Measurements from ENCODE around the gene RNF115.

RNF115 gene

DNA sequence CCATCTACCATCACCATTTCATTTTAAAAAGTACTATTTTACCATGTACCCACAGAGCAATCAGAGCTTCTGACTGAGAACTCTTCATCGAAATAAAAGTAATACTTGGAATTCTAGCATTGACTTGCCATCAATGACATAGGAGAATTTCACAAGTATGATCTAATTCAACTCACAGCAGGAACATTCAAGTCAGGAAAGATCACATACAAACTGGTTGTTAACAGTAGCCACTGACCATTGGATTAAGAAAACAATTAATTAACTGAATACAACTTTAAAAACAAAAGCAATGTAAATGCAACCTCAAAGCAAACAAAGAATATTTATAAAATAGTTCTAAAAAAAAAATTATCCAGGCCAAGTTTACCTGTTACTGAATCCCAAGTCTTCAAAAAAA lies 18.8 kb downstream of the RNF115 start:
- Histone ChIP-seq H2BK120ac (ENCODE audit: low read depth, low read length) (no peak overlapping the region), H3K9ac (ENCODE audit: low read depth, low read length, poor library complexity) (no peak overlapping the region), H3K4me2 (ENCODE audit: insufficient read depth, low read length, poor library complexity, severe bottlenecking) (no peak overlapping the region), H3K18ac (ENCODE audit: low read length) (no peak overlapping the region), H3K23ac (ENCODE audit: low read depth, low read length, poor library complexity) (no peak overlapping the region), H3K4me1 (ENCODE audit: control insufficient read depth in 2 of 2, insufficient read depth in 1 of 2, low read depth in 1 of 2, low read length in 2 of 2) (peaks cover 0 to 2% of the 10 kb centered on the region in 2 donors), H3K4me3 (ENCODE audit: low read length in 2 of 2) (no peak overlapping the region), H3K14ac (ENCODE audit: low read length) (no peak overlapping the region), H3K9me3 (replicated peaks in 1 of 2; ENCODE audit: control insufficient read depth in 2 of 2, insufficient read depth in 1 of 2, low read depth in 1 of 2, low read length in 2 of 2) (no peaks in the 10 kb centered on the region), H2AFZ (ENCODE audit: low read length) (no peak overlapping the region), H3K27ac (replicated peaks; ENCODE audit: low read length) (no peak overlapping the region), H2BK5ac (ENCODE audit: low read length) (no peak overlapping the region), H2BK12ac (ENCODE audit: low read length) (no peak overlapping the region), H2BK15ac (ENCODE audit: low read length) (no peak overlapping the region), H3K4ac (ENCODE audit: low read length) (no peak overlapping the region), H4K91ac (ENCODE audit: low read depth, low read length, poor library complexity) (no peak overlapping the region), H3K79me1 (ENCODE audit: low read depth, low read length) (no peaks in the 10 kb centered on the region), H3K36me3 (replicated peaks in 1 of 2; ENCODE audit: control insufficient read depth in 2 of 2, insufficient read depth in 2 of 2, low read length in 2 of 2) (no peaks in the 10 kb centered on the region), H4K8ac (ENCODE audit: low read depth, low read length) (no peak overlapping the region), H3K27me3 (ENCODE audit: control insufficient read depth in 3 of 3, insufficient read depth in 3 of 3, low read depth in 1 of 3, low read length in 3 of 3) (no peaks in the 10 kb centered on the region), H2AK5ac (ENCODE audit: low read depth, low read length) (no peak overlapping the region)
- WGBS, 2 donors (ENCODE audit: extremely low coverage in 2 of 2, insufficient read length in 2 of 2, insufficient replicate concordance in 1 of 2) = no CpG with 5 or more reads among the region's 1 CpG
- DNase-seq (ENCODE audit: low spot score) = no peak

DNA sequence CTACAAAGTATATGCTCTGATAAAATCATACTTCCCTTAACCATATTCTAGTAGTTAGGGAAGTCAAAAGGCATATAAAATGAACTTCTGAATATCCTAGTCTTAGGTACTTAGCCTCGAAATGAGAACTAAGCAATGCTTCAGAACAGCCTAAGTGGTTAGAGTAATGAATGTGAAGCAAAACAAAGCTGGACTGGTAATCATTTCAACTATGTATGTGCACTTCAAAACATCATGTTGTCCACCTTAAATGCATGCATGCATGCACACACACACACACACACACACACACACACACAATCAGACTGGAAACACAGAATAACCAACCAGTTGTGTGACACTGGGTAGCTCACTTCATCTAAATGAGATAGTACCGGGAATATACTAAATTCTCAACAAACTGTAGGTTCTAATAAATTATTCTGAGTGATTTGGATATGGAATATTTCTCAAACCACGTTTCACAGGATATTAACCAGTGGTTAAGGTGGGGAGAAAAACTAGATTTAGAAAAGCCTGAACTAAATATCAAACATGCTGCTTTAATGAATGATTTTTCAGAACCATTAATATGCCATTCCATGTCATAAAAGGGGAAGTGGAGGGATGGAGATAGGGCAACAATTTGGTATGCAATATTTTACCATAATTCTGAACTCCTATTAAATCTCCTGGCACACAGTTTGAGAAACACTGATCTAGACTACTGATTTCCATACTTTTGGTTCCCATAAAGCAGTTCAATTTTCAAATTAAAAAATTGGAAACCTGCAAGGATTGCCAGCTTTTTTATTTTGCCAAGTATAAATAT lies 19.5 kb downstream of the RNF115 start:
- Histone ChIP-seq H3K23ac (ENCODE audit: low read depth, low read length, poor library complexity) (no peak overlapping the region), H3K4me2 (ENCODE audit: insufficient read depth, low read length, poor library complexity, severe bottlenecking) (no peak overlapping the region), H3K4me3 (ENCODE audit: low read length in 2 of 2) (no peak overlapping the region), H4K8ac (ENCODE audit: low read depth, low read length) (no peak overlapping the region), H3K27me3 (ENCODE audit: control insufficient read depth in 3 of 3, insufficient read depth in 3 of 3, low read depth in 1 of 3, low read length in 3 of 3) (no peaks in the 10 kb centered on the region), H3K9me3 (replicated peaks in 1 of 2; ENCODE audit: control insufficient read depth in 2 of 2, insufficient read depth in 1 of 2, low read depth in 1 of 2, low read length in 2 of 2) (no peaks in the 10 kb centered on the region), H2BK5ac (ENCODE audit: low read length) (no peak overlapping the region), H4K91ac (ENCODE audit: low read depth, low read length, poor library complexity) (no peak overlapping the region), H3K14ac (ENCODE audit: low read length) (no peak overlapping the region), H3K4ac (ENCODE audit: low read length) (no peak overlapping the region), H3K27ac (replicated peaks; ENCODE audit: low read length) (no peak overlapping the region), H3K18ac (ENCODE audit: low read length) (no peak overlapping the region), H3K79me1 (ENCODE audit: low read depth, low read length) (peaks cover 2% of the 10 kb centered on the region), H2AFZ (ENCODE audit: low read length) (no peak overlapping the region), H3K9ac (ENCODE audit: low read depth, low read length, poor library complexity) (no peak overlapping the region), H2BK12ac (ENCODE audit: low read length) (no peak overlapping the region), H3K4me1 (ENCODE audit: control insufficient read depth in 2 of 2, insufficient read depth in 1 of 2, low read depth in 1 of 2, low read length in 2 of 2) (peaks cover 0 to 2% of the 10 kb centered on the region in 2 donors), H2AK5ac (ENCODE audit: low read depth, low read length) (no peak overlapping the region), H3K36me3 (replicated peaks in 1 of 2; ENCODE audit: control insufficient read depth in 2 of 2, insufficient read depth in 2 of 2, low read length in 2 of 2) (no peaks in the 10 kb centered on the region), H2BK120ac (ENCODE audit: low read depth, low read length) (no peak overlapping the region), H2BK15ac (ENCODE audit: low read length) (no peak overlapping the region)
- no CpG with 5 or more reads among the region's 3 CpGs for WGBS, 2 donors (ENCODE audit: extremely low coverage in 2 of 2, insufficient read length in 2 of 2, insufficient replicate concordance in 1 of 2)
- no peak for DNase-seq (ENCODE audit: low spot score)

DNA sequence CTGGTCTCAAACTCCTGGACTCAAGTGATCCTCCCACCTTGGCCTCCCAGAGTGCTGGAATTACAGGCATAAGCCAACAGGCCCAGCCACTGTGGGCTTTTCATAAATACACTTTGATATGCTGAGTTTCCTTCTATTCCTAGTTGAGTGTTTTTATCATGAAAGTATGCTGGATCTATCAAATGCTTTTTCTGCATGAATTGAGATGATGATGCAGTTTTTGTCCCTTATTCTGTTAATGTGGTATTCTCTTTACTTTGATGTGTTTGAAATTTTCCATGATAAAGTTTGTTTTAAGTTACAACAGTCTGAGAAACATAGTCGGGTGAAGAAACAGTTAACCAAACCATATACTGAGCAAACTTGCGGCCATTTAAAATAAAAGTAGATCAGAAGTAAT lies 24.1 kb downstream of the RNF115 start:
- no peaks in the 10 kb centered on the region for H3K27me3 ChIP-seq (ENCODE audit: control insufficient read depth in 3 of 3, insufficient read depth in 3 of 3, low read depth in 1 of 3, low read length in 3 of 3)
- DNase-seq (ENCODE audit: low spot score) = no peak
- no peak overlapping the region for H2BK12ac ChIP-seq (ENCODE audit: low read length)
- H2BK5ac ChIP-seq (ENCODE audit: low read length) = no peak overlapping the region
- no peak overlapping the region for H2BK120ac ChIP-seq (ENCODE audit: low read depth, low read length)
- peaks cover 0 to 2% of the 10 kb centered on the region in 2 donors for H3K4me1 ChIP-seq (ENCODE audit: control insufficient read depth in 2 of 2, insufficient read depth in 1 of 2, low read depth in 1 of 2, low read length in 2 of 2)
- peaks cover 4 to 20% of the 10 kb centered on the region in 2 donors for H3K9me3 ChIP-seq (replicated peaks in 1 of 2; ENCODE audit: control insufficient read depth in 2 of 2, insufficient read depth in 1 of 2, low read depth in 1 of 2, low read length in 2 of 2)
- H2BK15ac ChIP-seq (ENCODE audit: low read length) = no peak overlapping the region
- H3K9ac ChIP-seq (ENCODE audit: low read depth, low read length, poor library complexity) = no peak overlapping the region
- H3K27ac ChIP-seq (replicated peaks; ENCODE audit: low read length) = no peak overlapping the region
- no peak overlapping the region for H2AFZ ChIP-seq (ENCODE audit: low read length)
- peaks cover 5% of the 10 kb centered on the region for H3K79me1 ChIP-seq (ENCODE audit: low read depth, low read length)
- H3K4me2 ChIP-seq (ENCODE audit: insufficient read depth, low read length, poor library complexity, severe bottlenecking) = no peak overlapping the region
- no peak overlapping the region for H3K4me3 ChIP-seq (ENCODE audit: low read length in 2 of 2)
- WGBS, 2 donors (ENCODE audit: extremely low coverage in 2 of 2, insufficient read length in 2 of 2, insufficient replicate concordance in 1 of 2) = no CpG with 5 or more reads among the region's 2 CpGs
- no peak overlapping the region for H2AK5ac ChIP-seq (ENCODE audit: low read depth, low read length)
- H3K23ac ChIP-seq (ENCODE audit: low read depth, low read length, poor library complexity) = no peak overlapping the region
- no peak overlapping the region for H3K18ac ChIP-seq (ENCODE audit: low read length)
- H3K4ac ChIP-seq (ENCODE audit: low read length) = no peak overlapping the region
- no peak overlapping the region for H4K91ac ChIP-seq (ENCODE audit: low read depth, low read length, poor library complexity)
- peaks cover 0 to 3% of the 10 kb centered on the region in 2 donors for H3K36me3 ChIP-seq (replicated peaks in 1 of 2; ENCODE audit: control insufficient read depth in 2 of 2, insufficient read depth in 2 of 2, low read length in 2 of 2)
- H3K14ac ChIP-seq (ENCODE audit: low read length) = no peak overlapping the region
- H4K8ac ChIP-seq (ENCODE audit: low read depth, low read length) = no peak overlapping the region

DNA sequence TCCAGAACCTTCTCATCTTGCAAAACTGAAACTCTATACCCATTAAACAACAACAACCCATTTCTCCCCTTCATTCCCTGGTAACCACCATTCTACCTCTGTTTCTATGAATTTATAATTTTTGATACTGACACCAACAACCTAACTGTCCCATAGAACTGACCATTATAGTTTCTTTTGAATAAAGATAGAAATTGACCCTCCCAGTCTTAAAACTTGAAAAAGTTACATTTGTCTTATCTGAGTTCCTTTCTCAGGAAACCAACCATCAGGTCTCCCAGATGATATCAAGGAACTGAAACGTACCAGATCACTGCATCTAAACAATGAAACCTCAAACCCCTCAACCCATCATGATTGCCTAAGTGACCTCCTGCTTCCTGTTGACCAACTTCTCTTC lies 27.1 kb downstream of the RNF115 start:
- H3K4ac ChIP-seq (ENCODE audit: low read length) = no peak overlapping the region
- WGBS, 2 donors (ENCODE audit: extremely low coverage in 2 of 2, insufficient read length in 2 of 2, insufficient replicate concordance in 1 of 2) = no CpG with 5 or more reads among the region's 1 CpG
- H3K36me3 ChIP-seq (replicated peaks in 1 of 2; ENCODE audit: control insufficient read depth in 2 of 2, insufficient read depth in 2 of 2, low read length in 2 of 2) = peaks cover 3 to 17% of the 10 kb centered on the region in 2 donors
- H3K9ac ChIP-seq (ENCODE audit: low read depth, low read length, poor library complexity) = no peak overlapping the region
- no peak overlapping the region for H3K23ac ChIP-seq (ENCODE audit: low read depth, low read length, poor library complexity)
- no peak overlapping the region for H2AFZ ChIP-seq (ENCODE audit: low read length)
- H3K4me3 ChIP-seq (ENCODE audit: low read length in 2 of 2) = no peak overlapping the region
- H2BK5ac ChIP-seq (ENCODE audit: low read length) = no peak overlapping the region
- H3K18ac ChIP-seq (ENCODE audit: low read length) = no peak overlapping the region
- no peak overlapping the region for H2BK120ac ChIP-seq (ENCODE audit: low read depth, low read length)
- peaks cover 4 to 20% of the 10 kb centered on the region in 2 donors for H3K9me3 ChIP-seq (replicated peaks in 1 of 2; ENCODE audit: control insufficient read depth in 2 of 2, insufficient read depth in 1 of 2, low read depth in 1 of 2, low read length in 2 of 2)
- H3K27ac ChIP-seq (replicated peaks; ENCODE audit: low read length) = no peak overlapping the region
- H2BK12ac ChIP-seq (ENCODE audit: low read length) = no peak overlapping the region
- no peak overlapping the region for H4K8ac ChIP-seq (ENCODE audit: low read depth, low read length)
- H2BK15ac ChIP-seq (ENCODE audit: low read length) = no peak overlapping the region
- no peaks in the 10 kb centered on the region for H3K4me1 ChIP-seq (ENCODE audit: control insufficient read depth in 2 of 2, insufficient read depth in 1 of 2, low read depth in 1 of 2, low read length in 2 of 2)
- no peak overlapping the region for H4K91ac ChIP-seq (ENCODE audit: low read depth, low read length, poor library complexity)
- no peaks in the 10 kb centered on the region for H3K27me3 ChIP-seq (ENCODE audit: control insufficient read depth in 3 of 3, insufficient read depth in 3 of 3, low read depth in 1 of 3, low read length in 3 of 3)
- no peak overlapping the region for H2AK5ac ChIP-seq (ENCODE audit: low read depth, low read length)
- no peak overlapping the region for H3K14ac ChIP-seq (ENCODE audit: low read length)
- no peak for DNase-seq (ENCODE audit: low spot score)
- H3K79me1 ChIP-seq (ENCODE audit: low read depth, low read length) = peaks cover 5% of the 10 kb centered on the region
- no peak overlapping the region for H3K4me2 ChIP-seq (ENCODE audit: insufficient read depth, low read length, poor library complexity, severe bottlenecking)

Measured in neuronal stem cell (in vitro differentiated cells).